Right lobe of liver (tissue), 4 donors: ENCODE results near the gene FAM174C.

Source experiments
- POLR2A ChIP-seq: fragments of 450-650 bp; IDR thresholded peaks from one replicate; pipeline ENCODE4 v1.6.1; 2017; ENCODE audit warnings: antibody characterized with exemption, mild to moderate bottlenecking
- TF ChIP-seq, protein P1 (sequence below), 4 donors: fragments of 200-600 bp in 3 of 4; fragments of 450-650 bp in 1 of 4; IDR thresholded peaks; one replicate each; pipeline versions ENCODE4 v1.5.1 to v1.8.0; 2016 to 2022; ENCODE audit warnings: antibody characterized with exemption in 4 of 4, mild to moderate bottlenecking in 2 of 4
- donor health status: DM: no; HTN: no; CAD: no.
- donor health status: DM: no; HTN: no; CAD: no.
- donor health status: DM: no; HTN: yes; CAD: no.

GRCh38 chr19:1327125-1327524 lies 51.8 kb downstream of the FAM174C start:
- TF ChIP-seq POLR2A, result no peak
- TF ChIP-seq, protein P1, sequence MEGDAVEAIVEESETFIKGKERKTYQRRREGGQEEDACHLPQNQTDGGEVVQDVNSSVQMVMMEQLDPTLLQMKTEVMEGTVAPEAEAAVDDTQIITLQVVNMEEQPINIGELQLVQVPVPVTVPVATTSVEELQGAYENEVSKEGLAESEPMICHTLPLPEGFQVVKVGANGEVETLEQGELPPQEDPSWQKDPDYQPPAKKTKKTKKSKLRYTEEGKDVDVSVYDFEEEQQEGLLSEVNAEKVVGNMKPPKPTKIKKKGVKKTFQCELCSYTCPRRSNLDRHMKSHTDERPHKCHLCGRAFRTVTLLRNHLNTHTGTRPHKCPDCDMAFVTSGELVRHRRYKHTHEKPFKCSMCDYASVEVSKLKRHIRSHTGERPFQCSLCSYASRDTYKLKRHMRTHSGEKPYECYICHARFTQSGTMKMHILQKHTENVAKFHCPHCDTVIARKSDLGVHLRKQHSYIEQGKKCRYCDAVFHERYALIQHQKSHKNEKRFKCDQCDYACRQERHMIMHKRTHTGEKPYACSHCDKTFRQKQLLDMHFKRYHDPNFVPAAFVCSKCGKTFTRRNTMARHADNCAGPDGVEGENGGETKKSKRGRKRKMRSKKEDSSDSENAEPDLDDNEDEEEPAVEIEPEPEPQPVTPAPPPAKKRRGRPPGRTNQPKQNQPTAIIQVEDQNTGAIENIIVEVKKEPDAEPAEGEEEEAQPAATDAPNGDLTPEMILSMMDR (IDR thresholded peaks at IDR 0.05), result no peak
